Cardiac muscle cell (in vitro differentiated cells and primary cell): ENCODE measurements around the gene POLE4. TPM values are rescaled to one million over a fixed set of nuclear protein-coding genes. Genes with fewer than 3 reads are reported as not detected.

Experiments
- DNase-seq, 2 donors: peaks; one replicate each; pipeline versions ENCODE4 v3.0.0 to v3.0.0-alpha.2; 2010 to 2017; ENCODE audit warnings: low read depth in 1 of 2, low spot score in 1 of 2
- H3K27ac ChIP-seq: fragments of 200-600 bp; sonication (generic); 2 replicates; pipeline ENCODE4 v1.5.1; 2016
- H3K27me3 ChIP-seq: fragments of 200-600 bp; sonication (generic); 2 replicates; pipeline ENCODE4 v1.6.0; 2016; ENCODE audit warnings: control low read depth
- H3K36me3 ChIP-seq: fragments of 200-600 bp; sonication (generic); 2 replicates; pipeline ENCODE4 v1.5.1; 2016; ENCODE audit warnings: control low read depth
- H3K4me1 ChIP-seq: fragments of 200-600 bp; sonication (generic); 2 replicates; pipeline ENCODE4 v1.8.1; 2017; ENCODE audit warnings: low read depth, mild to moderate bottlenecking, mixed run types
- H3K4me3 ChIP-seq: fragments of 200-600 bp; sonication (generic); 2 replicates; pipeline ENCODE4 v1.5.1; 2016; ENCODE audit warnings: mild to moderate bottlenecking
- H3K9me3 ChIP-seq: fragments of 200-600 bp; sonication (generic); 2 replicates; pipeline ENCODE4 v1.5.1; 2017; ENCODE audit warnings: low read depth, mild to moderate bottlenecking, control low read depth
- polyA plus RNA-seq: library from polyadenylated mRNA; unstranded; fragments of >200 nt; fragmentation: Nextera tagmentation; extraction: Ambion mirVana; gene quantifications from 2 replicates; pipeline ENCODE4 v1.2.1, GENCODE V29; 2016
- total RNA-seq: library from RNA; depleted of rRNA; stranded (reverse); fragments of >200 nt; gene quantifications from 2 replicates; pipeline ENCODE4 v1.2.3, GENCODE V29; 2016
- TF ChIP-seq, protein P1 (sequence below): IDR thresholded peaks from 2 replicates; pipeline ENCODE4 v1.5.1; 2012; ENCODE audit warnings: low read depth, mild to moderate bottlenecking, low read length

The POLE4 gene
- total and polyA plus RNA-seq, 2 experiments from 2014 or later: 11.0 to 89.9 TPM

DNA sequence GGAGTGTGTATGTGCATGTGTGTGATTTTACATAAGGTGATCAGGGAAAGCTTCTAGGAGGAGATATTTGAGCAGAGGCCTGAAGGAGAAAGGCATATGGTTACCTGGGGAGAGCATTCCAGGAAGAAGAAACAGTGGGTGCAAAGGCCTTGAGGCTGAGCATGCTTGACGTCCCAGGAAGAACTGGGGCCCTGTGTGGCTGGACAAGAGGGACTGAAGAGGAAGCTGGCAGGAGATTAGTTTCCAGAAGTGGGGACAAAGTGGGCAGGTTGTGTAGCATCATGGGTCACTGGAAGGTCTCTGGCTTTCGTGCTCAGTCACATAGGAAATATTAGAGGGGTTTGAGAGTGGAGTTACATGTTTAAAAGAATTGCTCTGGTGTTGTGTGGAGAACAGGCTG lies 42.0 kb upstream of the POLE4 start:
- DNase-seq: peak in 1 of 2 donors; percentile 12
- no peaks in the 10 kb centered on the region for H3K27me3 ChIP-seq
- TF ChIP-seq, protein P1, sequence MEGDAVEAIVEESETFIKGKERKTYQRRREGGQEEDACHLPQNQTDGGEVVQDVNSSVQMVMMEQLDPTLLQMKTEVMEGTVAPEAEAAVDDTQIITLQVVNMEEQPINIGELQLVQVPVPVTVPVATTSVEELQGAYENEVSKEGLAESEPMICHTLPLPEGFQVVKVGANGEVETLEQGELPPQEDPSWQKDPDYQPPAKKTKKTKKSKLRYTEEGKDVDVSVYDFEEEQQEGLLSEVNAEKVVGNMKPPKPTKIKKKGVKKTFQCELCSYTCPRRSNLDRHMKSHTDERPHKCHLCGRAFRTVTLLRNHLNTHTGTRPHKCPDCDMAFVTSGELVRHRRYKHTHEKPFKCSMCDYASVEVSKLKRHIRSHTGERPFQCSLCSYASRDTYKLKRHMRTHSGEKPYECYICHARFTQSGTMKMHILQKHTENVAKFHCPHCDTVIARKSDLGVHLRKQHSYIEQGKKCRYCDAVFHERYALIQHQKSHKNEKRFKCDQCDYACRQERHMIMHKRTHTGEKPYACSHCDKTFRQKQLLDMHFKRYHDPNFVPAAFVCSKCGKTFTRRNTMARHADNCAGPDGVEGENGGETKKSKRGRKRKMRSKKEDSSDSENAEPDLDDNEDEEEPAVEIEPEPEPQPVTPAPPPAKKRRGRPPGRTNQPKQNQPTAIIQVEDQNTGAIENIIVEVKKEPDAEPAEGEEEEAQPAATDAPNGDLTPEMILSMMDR: no peak
- no peak overlapping the region for H3K27ac ChIP-seq
- H3K4me3 ChIP-seq: no peak overlapping the region
- peaks cover 10% of the 10 kb centered on the region for H3K4me1 ChIP-seq
- H3K9me3 ChIP-seq: no peaks in the 10 kb centered on the region
- no peaks in the 10 kb centered on the region for H3K36me3 ChIP-seq

GRCh38 chr2:74917702-74918619 lies 40.5 kb upstream of the POLE4 start:
- TF ChIP-seq, protein P1: no peak
- Histone ChIP-seq H3K36me3 (no peaks in the 10 kb centered on the region), H3K27ac (no peak overlapping the region), H3K27me3 (no peaks in the 10 kb centered on the region), H3K4me3 (no peak overlapping the region), H3K9me3 (no peaks in the 10 kb centered on the region), H3K4me1 (peaks cover 10% of the 10 kb centered on the region)
- DNase-seq: peak; percentile 38 to 44

DNA sequence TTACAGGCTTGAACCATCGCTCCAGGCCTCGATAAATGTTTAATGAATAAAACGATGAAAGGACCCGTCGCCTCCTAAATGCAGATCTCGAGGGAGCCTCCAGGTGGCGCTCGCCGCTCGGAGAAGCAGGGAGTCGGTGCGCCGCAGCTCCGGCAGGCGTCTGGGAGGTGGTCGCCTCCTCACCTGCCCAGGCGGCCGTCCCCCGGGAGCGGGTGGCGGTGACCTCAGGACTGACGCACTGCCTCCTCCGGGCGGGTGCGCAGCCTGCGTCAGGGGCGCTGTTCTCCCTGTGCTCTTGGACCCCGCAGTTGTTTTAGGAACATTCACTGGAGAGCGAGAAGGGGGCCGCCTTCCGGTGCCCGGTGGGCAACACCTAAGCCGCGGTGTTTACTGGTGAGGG lies 38.6 kb upstream of the POLE4 start:
- Histone ChIP-seq H3K36me3 (no peaks in the 10 kb centered on the region), H3K4me3 (peak overlapping the region; percentile 35), H3K27ac (no peak overlapping the region), H3K27me3 (no peaks in the 10 kb centered on the region), H3K4me1 (peaks cover 10% of the 10 kb centered on the region), H3K9me3 (no peaks in the 10 kb centered on the region)
- TF ChIP-seq, protein P1: peak; percentile 64
- DNase-seq: peak; percentile 70 to 73

DNA sequence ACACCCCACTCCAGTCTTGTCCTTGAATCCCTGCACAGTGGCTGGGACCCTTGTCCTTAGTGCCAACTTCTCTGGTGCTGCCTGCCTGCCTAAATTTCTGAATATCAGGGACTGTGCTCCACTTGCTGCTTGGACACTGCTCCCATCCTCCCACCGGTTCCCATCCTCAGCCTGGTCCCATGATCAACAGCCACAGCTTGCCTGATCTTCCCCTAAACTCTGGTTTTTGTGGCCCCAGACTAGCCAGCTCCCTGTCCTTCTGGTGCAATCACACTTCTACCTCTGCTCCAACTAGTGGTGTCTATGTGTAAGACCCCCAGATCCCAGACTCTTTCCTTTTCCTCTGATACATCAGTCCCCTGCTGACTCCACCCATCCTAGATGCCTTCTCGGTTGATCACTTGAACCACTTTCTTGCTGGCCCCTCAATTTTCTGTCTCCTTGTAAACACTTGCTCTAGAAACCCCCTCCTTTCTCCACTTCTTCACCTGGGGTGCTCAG lies 37.2 kb upstream of the POLE4 start:
- DNase-seq: no peak

DNA sequence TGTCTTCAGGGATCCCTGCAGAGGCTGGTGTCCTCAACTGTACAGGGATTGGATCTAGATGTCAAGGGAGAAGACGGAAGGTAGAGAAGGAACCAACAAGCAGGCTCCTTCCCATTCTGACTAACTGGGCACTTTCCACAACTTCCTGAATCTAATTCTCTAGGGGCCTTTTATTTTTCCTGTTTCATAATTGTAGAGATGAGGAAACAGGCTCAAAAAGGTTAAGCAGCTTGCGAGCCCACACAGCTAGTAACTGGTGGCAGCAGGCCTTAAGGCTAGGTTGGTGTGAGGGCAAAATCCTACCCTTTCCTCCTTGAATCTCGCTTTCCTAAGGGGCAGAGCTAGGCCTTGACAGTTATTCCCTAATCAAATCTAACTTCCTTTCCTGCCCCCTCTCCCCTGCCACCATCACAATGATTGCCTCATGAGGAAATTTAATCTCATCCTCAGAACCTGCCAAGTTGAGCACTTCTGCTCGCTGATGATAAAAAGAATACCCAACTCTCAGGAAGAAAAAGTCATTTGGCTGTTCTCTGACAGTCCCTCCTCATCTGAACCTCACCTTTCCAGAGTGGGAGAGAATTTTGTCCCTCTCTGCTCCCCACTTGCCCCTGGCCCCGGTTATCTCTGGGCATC lies 35.7 kb upstream of the POLE4 start:
- DNase-seq: peak in 1 of 2 donors; percentile 76
- Histone ChIP-seq H3K36me3 (no peaks in the 10 kb centered on the region), H3K9me3 (no peaks in the 10 kb centered on the region), H3K4me1 (peaks cover 5% of the 10 kb centered on the region), H3K4me3 (no peak overlapping the region), H3K27ac (no peak overlapping the region), H3K27me3 (no peaks in the 10 kb centered on the region)
- TF ChIP-seq, protein P1: no peak

More for the DNA sequence above, 37.2 kb upstream of the POLE4 start:
- H3K9me3 ChIP-seq: no peaks in the 10 kb centered on the region
- H3K4me1 ChIP-seq: peaks cover 10% of the 10 kb centered on the region
- H3K27me3 ChIP-seq: no peaks in the 10 kb centered on the region
- TF ChIP-seq, protein P1: no peak
- no peak overlapping the region for H3K27ac ChIP-seq
- no peak overlapping the region for H3K4me3 ChIP-seq
- H3K36me3 ChIP-seq: no peaks in the 10 kb centered on the region
